Neural progenitor cell (in vitro differentiated cells): ENCODE results near the gene RHCG.

ENCODE experiments used
- CTCF ChIP-seq: fragments of 200-600 bp; sonication (generic); IDR thresholded peaks from 2 replicates; pipeline ENCODE4 v1.5.1; 2017; ENCODE audit warnings: antibody characterized with exemption, mild to moderate bottlenecking
- EZH2 ChIP-seq: fragments of 200-600 bp; sonication (generic); IDR thresholded peaks from 2 replicates; pipeline ENCODE4 v1.6.1; 2017; ENCODE audit warnings: antibody characterized with exemption, mild to moderate bottlenecking, moderate library complexity
- EZH2phosphoT487 ChIP-seq: fragments of 200-600 bp; sonication (generic); IDR thresholded peaks from 2 replicates; pipeline ENCODE4 v1.6.1; 2017; ENCODE audit warnings: antibody characterized with exemption

DNA sequence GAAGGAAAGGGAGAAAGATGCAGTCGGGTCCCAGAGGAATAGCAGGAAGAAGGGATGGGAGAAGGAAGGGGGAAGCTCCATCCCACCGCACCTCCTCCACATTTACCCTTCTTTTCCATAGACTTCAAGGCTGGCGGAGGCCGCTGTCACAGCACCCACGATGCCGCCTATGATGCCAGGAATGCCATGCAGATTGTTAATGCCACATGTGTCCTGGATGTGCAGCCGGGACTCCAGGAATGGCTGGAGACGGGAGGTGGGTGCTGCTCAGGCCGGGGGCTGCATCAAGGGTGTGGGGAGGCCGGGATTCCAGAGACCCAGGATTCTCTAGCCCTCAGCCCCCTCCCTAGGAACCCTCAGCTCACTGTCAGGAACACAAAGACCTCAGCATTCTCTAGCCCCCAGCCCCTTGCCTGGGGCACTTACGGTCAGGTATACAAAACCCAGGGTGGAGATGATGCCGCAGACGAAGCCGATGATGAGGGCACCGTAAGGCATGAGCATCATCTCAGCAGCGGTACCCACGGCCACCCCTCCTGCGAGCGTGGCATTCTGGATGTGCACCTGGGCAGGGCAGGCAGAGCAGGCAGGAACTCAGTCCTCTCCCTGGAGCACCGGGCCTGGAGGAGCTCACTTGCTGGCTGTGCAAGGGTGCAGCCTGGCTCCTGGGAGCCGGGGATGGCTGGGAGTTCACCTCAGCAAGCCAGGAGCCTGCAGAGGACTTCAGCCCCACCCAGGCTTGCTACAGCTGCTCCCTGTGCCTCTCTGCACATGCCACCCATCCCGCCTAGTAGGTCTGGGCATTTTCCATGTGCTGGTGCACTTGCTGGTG lies 18.8 kb downstream of the RHCG start:
- TF ChIP-seq CTCF (no peak), EZH2 (no peak), EZH2phosphoT487 (no peak)
